ENCODE data around the gene C19orf38. TPM values are rescaled to one million over a fixed set of nuclear protein-coding genes. Genes with fewer than 3 reads are reported as not detected.

C19orf38 gene
- total and polyA plus RNA-seq, 4 donors, result 4.2 to 48.7 (median 8.3) TPM

- H3K9me3 ChIP-seq (ENCODE audit: control insufficient read depth in 4 of 4, insufficient read depth in 3 of 4, low read length in 3 of 4), result no peaks in the 10 kb centered on the region
- no peak overlapping the region for H3K27ac ChIP-seq (ENCODE audit: low read depth in 1 of 2, low read length in 1 of 2)
- TF ChIP-seq CTCF (IDR thresholded peaks at IDR 0.05; ENCODE audit: control extremely low read depth, extremely low read depth), result no peak
- no peak for ATAC-seq (ENCODE audit: insufficient read depth, low FRiP score)
- no peak overlapping the region for H3K4me3 ChIP-seq
- 93 to 94% methylated on average over 12 of the region's 12 CpGs for WGBS, 2 donors
- no peak for DNase-seq
- H3K9ac ChIP-seq (ENCODE audit: insufficient read depth in 1 of 2, low read length in 2 of 2), result no peak overlapping the region
- H3K4me1 ChIP-seq (ENCODE audit: control insufficient read depth in 5 of 5, insufficient read depth in 5 of 5, low read length in 5 of 5), result no peaks in the 10 kb centered on the region
- H3K27me3 ChIP-seq (ENCODE audit: control insufficient read depth in 3 of 3, insufficient read depth in 3 of 3, low read length in 2 of 3), result no peaks in the 10 kb centered on the region
- peaks cover 9 to 53% (median 40%) of the 10 kb centered on the region in 4 donors for H3K36me3 ChIP-seq (ENCODE audit: control insufficient read depth in 4 of 4, insufficient read depth in 4 of 4, low read length in 4 of 4)
Measured at GRCh38 chr19:10823690-10824089, 24.5 kb upstream of the C19orf38 start.

DNA sequence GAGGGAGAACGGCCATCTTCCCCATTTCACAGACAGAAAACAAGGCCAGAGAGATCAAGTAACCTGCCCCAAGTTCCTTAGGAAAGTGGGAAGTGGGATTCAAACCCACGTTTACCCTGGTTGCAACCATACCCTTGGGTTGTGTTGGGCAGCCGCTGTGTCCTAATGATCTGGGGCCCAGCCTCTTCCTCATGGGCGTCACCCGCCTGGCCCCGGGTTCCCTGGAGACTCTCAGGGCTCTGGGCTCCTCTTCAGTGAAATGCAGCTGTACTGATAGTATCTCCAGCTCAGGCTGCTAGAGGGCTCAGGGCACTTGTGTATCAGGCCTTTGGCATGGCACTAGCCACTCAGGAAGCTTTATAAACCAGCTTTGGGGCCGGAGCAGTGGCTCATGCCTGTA, 22.0 kb upstream of the C19orf38 start:
- Histone ChIP-seq H3K4me3 (no peak overlapping the region), H3K27ac (ENCODE audit: low read depth in 1 of 2, low read length in 1 of 2) (no peak overlapping the region), H3K4me1 (ENCODE audit: control insufficient read depth in 5 of 5, insufficient read depth in 5 of 5, low read length in 5 of 5) (no peaks in the 10 kb centered on the region), H3K36me3 (ENCODE audit: control insufficient read depth in 4 of 4, insufficient read depth in 4 of 4, low read length in 4 of 4) (peaks cover 12 to 61% (median 29%) of the 10 kb centered on the region in 4 donors), H3K27me3 (ENCODE audit: control insufficient read depth in 3 of 3, insufficient read depth in 3 of 3, low read length in 2 of 3) (no peaks in the 10 kb centered on the region), H3K9me3 (ENCODE audit: control insufficient read depth in 4 of 4, insufficient read depth in 3 of 4, low read length in 3 of 4) (no peaks in the 10 kb centered on the region), H3K9ac (ENCODE audit: insufficient read depth in 1 of 2, low read length in 2 of 2) (no peak overlapping the region)
- ATAC-seq (ENCODE audit: insufficient read depth, low FRiP score) (no peak), DNase-seq (no peak)
- 56 to 81% methylated on average over 7 of the region's 7 CpGs for WGBS, 2 donors
- no peak for TF ChIP-seq CTCF (IDR thresholded peaks at IDR 0.05; ENCODE audit: control extremely low read depth, extremely low read depth)

DNA sequence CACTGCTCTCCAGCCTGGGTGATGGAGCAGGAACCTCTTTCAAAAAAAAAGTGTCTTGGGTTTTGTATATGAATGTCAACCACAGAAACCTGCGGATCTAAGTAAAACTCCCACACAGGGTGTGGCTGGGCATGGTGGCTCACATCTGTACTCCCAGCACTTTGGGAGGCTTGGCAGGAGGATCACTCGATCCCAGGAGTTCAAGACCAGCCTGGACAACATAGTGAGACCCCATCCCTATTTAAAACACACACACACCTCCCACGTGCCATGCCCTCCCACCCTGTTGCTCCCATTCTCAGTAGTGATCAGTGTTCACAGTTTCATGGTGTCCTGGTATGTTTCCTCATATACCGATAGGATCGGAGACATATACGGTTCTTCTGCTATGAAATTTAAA, 21.4 kb upstream of the C19orf38 start:
- Histone ChIP-seq H3K27me3 (ENCODE audit: control insufficient read depth in 3 of 3, insufficient read depth in 3 of 3, low read length in 2 of 3) (no peaks in the 10 kb centered on the region), H3K9me3 (ENCODE audit: control insufficient read depth in 4 of 4, insufficient read depth in 3 of 4, low read length in 3 of 4) (no peaks in the 10 kb centered on the region)
- no peak for DNase-seq

More for the DNA sequence above, 21.4 kb upstream of the C19orf38 start:
- H3K9ac ChIP-seq (ENCODE audit: insufficient read depth in 1 of 2, low read length in 2 of 2), result no peak overlapping the region
- WGBS, 2 donors, result 92% methylated on average over 6 of the region's 6 CpGs
- no peak overlapping the region for H3K4me3 ChIP-seq
- H3K4me1 ChIP-seq (ENCODE audit: control insufficient read depth in 5 of 5, insufficient read depth in 5 of 5, low read length in 5 of 5), result no peaks in the 10 kb centered on the region
- TF ChIP-seq CTCF (IDR thresholded peaks at IDR 0.05; ENCODE audit: control extremely low read depth, extremely low read depth), result no peak
- H3K36me3 ChIP-seq (ENCODE audit: control insufficient read depth in 4 of 4, insufficient read depth in 4 of 4, low read length in 4 of 4), result peaks cover 10 to 64% (median 25%) of the 10 kb centered on the region in 4 donors
- no peak overlapping the region for H3K27ac ChIP-seq (ENCODE audit: low read depth in 1 of 2, low read length in 1 of 2)
- no peak for ATAC-seq (ENCODE audit: insufficient read depth, low FRiP score)

Measured in lung (tissue), 12 donors.